Activated T-helper 1 cell treated with anti-CD3 and anti-CD28 coated beads, Interleukin-2, amount 50 U/mL, for 16 hours (primary cell): ENCODE results near the gene CASS4.
"Not testable (repeated sequence)": the region's sequence is repeated elsewhere in the genome, so short reads cannot be mapped to it uniquely, and the experiment has no call there.

Source experiments
- DNase-seq, 2 donors: peaks; one replicate each; pipeline ENCODE4 v3.0.0-alpha.2; 2020; ENCODE audit warnings: low read depth in 1 of 2, low spot score in 1 of 2

The CASS4 gene, protein sequence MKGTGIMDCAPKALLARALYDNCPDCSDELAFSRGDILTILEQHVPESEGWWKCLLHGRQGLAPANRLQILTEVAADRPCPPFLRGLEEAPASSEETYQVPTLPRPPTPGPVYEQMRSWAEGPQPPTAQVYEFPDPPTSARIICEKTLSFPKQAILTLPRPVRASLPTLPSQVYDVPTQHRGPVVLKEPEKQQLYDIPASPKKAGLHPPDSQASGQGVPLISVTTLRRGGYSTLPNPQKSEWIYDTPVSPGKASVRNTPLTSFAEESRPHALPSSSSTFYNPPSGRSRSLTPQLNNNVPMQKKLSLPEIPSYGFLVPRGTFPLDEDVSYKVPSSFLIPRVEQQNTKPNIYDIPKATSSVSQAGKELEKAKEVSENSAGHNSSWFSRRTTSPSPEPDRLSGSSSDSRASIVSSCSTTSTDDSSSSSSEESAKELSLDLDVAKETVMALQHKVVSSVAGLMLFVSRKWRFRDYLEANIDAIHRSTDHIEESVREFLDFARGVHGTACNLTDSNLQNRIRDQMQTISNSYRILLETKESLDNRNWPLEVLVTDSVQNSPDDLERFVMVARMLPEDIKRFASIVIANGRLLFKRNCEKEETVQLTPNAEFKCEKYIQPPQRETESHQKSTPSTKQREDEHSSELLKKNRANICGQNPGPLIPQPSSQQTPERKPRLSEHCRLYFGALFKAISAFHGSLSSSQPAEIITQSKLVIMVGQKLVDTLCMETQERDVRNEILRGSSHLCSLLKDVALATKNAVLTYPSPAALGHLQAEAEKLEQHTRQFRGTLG

DNA sequence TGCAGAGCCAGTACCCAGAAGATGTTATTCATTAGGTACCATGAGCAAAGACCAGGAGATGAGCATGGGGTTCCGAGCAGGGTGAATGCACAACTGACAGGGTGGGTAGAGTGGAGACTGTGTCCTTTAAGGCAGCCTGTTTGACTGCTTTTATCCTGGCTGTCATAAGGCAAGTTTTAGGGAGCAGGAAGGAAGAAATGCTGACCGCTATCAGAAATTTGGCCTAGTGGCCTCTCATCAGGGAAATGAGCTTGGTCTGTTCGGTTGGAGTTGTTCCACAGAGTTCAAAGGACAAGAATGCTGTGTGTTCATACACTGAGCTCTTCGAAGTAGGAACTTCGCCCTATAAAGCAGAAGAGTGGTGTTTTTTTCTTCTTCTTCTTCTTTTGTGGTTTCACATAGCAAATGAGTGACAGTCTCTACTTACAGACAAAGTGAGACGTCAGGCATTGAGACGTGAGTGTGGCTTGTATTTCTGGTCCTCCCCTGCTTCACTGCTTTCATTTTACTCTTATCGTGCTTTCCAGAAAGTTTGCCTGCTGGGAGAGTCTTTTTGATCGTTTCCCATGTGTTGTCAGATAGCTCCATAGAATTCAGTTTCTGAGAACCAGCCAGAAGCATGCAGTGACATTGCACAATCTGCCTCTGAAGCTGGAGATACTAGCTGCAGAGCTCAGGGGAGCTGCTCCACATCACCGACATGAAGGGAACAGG lies at the start of gene CASS4:
Gene CASS4, plus strand, starts transcription at position 502 of the 714 bp plus-strand sequence. Its CDS starts 199 bp downstream, at position 701.
- DNase-seq = no peak

DNA sequence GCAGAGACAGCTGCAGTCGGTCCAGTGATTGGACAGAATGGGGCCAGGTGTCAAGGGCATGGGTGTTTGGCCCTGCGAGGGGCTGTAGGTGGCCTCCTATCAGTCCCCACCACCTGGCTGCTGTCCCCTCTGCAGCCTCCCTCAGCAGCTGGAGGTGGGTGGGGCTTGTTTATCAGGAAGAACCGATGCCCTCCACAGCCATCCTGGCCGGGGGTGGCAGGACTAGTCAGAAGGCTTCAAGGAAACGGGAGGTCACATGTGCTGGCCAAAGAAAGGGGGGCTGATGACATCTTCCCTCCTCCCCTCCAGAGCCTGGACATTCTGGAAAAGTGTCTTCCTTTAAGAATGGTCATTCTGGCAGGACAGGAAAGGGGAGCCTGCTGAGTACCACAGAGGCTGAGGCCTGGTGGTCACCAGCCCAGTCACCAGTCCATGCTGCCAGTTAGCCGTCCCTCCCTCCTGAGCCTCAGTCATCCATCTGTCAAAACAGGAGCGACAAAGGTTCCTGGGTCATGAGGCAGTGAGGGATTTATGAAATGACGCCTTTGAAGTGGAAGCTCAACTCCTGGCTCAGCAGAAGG lies 49.1 kb upstream of the CASS4 start:
- no peak for DNase-seq

GRCh38 chr20:56363491-56363890 lies 48.6 kb upstream of the CASS4 start:
- DNase-seq = no peak

DNA sequence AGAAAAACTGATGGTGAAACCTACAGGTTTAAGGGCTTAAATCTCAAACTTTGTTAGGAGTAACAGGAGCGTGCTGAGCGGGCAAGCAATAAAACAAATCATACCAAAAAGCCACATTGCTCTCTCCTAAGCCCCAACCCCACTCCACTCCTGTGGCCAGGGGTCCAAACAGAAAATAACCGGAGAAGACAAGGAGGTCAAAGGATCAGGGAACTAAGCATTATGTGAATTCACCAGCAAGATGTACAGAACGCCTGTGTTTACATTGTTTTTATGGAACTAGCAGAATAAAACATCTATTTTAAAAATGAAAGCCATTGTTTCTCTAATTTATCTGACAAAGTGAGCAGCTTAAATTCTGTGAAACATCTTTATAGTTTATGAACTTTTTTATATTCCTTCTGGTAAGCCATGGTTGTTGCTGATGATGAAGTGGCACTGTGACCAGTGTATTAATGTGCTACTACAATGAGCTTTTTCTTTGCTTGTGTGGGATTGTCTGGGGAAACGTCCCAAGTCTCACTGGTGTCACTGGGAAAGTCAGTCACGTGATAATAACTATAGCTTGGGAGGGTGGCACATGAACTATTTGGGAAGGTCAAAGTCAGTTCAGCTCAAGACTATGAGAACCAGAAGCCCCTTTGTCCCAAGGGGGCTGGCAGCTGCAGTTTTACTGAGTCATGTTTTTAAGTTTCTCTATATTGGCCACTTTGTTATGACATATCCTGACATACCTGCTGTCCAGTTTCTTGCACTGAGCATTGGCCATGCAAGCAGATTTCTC lies 43.5 kb upstream of the CASS4 start:
- DNase-seq = no peak

DNA sequence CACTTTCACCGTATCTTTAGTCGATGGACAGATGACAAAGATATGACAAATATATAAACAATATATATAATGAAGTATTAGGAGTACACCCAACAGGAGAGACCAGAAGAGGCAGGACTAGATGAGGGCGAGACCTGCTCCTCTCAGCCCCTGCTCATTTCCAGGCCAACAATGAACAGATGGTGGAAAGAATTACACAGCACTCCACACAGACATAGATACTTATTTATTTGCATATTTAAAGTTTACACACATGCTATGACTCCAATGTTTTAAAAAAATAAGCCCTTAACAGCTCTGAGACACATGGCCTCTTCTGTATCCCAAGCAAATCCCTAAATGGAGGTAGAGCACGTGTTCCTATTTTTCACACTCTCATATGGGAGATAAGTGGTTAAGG lies 42.9 kb upstream of the CASS4 start:
- DNase-seq = no peak

DNA sequence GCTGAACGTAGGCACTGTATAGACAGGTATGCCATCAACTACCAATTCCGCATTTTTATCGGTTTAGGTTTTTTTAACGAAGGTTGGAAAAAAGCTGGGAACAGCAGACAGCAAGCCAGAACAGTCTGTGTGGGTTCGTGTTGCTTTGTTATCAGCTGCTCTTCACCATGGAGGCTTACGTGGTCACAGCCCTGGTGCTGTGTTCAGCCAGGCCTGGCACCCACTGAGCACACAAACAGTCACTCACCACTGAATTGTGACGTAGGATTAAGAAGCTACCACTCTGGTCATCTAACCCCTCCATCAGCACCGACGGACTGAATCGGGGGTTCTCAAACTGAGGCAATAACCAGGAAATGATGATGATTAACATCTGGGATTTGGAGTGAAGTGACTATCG lies 40.1 kb upstream of the CASS4 start:
- DNase-seq = no peak

DNA sequence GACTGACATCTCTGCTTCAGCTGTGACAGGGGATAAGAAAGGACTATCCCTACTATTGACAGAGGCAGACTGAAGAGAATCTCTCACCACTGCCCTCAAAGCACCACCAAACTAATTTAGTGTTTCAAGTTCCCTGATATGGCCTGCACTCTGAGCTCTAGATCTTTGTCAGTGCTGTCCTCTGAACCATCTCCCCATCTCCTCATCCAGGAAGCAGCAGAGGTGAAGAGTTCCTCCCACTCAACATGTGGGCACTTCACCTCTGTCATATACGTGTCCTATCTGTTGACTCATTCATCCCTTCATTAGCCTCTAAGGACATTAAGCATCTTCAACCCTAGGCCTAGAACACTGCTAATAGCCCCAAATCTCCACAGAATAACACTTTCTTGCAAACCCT lies 39.2 kb upstream of the CASS4 start:
- no peak for DNase-seq

DNA sequence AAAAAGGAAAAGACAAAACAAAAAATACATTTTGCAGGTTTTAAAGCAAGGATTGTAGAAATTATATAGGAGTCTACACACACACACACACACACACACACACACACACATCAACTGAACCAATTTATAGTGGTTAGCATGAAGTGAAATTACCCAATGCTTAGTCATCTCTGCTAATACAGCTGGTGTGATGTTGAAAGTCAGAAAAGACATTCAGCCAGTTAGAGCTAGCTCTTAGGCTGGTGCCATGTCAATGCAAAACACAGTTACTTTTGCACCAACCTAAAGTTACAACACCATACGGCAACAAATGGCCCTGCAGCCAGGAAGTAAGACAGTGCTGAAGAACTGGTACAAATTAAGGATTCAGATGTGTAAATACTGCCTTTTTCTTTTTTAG lies 38.1 kb upstream of the CASS4 start:
- DNase-seq = no peak

GRCh38 chr20:56376331-56376730 lies 35.7 kb upstream of the CASS4 start:
- no peak for DNase-seq

GRCh38 chr20:56378386-56378785 lies 33.7 kb upstream of the CASS4 start:
- DNase-seq = no peak

GRCh38 chr20:56380375-56380774 lies 31.7 kb upstream of the CASS4 start:
- no peak for DNase-seq

- no peak for DNase-seq
These were observed 30.6 kb upstream of the CASS4 start for GRCh38 chr20:56381501-56381900.

DNA sequence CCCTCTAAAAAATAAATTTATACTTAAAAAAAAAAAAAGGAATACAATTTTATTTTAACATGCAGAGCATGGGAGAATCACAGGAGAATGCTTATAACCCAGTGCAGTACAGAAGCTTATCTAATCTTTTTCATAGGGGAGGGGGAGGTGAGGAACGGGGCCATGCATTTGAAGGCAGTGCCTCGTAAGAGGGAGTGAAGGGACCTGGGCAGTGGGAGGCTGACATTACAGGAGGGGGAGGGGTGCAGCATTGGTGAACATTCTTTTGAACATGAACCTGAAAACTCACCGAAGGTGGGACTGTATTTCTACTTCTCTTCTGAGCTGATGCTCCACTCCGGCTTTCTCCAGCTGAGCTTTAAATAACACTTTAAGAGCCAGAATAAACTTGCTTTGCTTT lies 29.4 kb upstream of the CASS4 start:
- no peak for DNase-seq

GRCh38 chr20:56383334-56383733 lies 28.7 kb upstream of the CASS4 start:
- DNase-seq = no peak

DNA sequence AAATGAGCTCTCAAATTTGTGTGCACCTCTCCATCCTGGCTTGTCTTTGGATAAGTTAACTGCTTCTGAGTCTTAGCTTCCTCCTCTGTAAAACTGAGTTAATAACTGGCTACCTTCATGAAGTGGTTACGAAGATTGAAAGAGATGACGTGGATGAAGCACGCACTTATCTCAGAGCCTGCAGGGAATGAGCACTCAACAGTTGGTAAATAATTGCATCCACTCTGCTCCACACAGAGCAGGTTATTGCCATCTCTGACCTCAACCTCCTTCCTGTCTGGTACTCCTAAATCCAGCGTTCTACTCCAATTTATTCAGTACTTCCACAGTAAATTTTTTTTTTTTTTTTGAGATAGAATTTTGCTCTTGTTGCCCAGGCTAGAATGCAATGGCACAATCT lies 26.9 kb upstream of the CASS4 start:
- no peak for DNase-seq

- DNase-seq = no peak
These were observed 25.8 kb upstream of the CASS4 start for GRCh38 chr20:56386219-56386618.

DNA sequence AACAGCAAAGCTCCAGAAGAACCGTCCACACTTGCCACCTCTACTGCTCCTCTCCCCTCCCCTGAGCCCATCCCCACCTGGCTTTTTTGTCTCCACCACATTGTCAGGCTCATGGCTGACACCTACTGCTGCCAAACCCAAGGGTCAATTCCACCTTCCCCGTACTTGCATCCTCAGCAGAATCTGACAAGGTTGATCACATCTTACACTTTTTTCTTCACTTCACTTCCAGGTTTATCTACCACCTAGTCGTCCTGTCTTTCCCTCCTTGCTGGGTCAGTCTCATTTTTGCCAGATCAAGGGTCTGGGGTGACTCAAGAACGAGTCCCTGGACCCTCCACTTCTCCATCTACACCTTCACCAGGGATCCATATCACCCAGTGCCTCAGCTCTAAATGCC lies 23.2 kb upstream of the CASS4 start:
- no peak for DNase-seq

- no peak for DNase-seq
These were observed 22.3 kb upstream of the CASS4 start for GRCh38 chr20:56389807-56390206.

DNA sequence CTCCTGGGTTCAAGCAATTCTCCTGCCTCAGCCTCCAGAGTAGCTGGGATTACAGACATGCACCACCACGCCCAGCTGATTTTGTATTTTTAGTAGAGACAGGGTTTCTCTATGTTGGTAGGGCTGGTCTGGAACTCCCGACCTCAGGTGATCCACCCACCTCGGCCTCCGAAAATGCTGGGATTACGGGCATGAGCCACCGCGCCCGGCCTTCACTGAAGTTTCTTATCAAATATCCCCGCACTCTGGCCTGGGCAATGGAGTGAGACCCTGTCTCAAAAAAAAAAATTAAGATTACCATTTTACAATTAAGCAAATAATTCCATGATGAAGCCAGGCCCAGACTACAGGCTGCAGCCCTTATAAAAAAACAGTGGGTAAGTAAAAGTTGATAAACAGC lies 21.7 kb upstream of the CASS4 start:
- not testable (repeated sequence) for DNase-seq

- DNase-seq = no peak
These were observed 21.0 kb upstream of the CASS4 start for GRCh38 chr20:56391037-56391436.
